Fibroblast of pulmonary artery (primary cell): ENCODE data around the gene KLHL26.

Source experiments
- DNase-seq: peaks from one replicate; pipeline ENCODE4 v3.0.0-alpha.2; 2010; ENCODE audit warnings: low read depth
- H3K4me3 ChIP-seq: replicated peaks from 2 replicates; pipeline ENCODE4 v1.5.1; 2011; ENCODE audit warnings: low read depth, mild to moderate bottlenecking, control low read depth, low read length, moderate library complexity
- CTCF ChIP-seq: IDR thresholded peaks from 2 replicates; pipeline ENCODE4 v1.5.1; 2011; ENCODE audit warnings: mild to moderate bottlenecking, control low read depth, low read length, inconsistent platforms; ENCODE audit errors: missing control alignments

KLHL26 gene

GRCh38 chr19:18662972-18663732, 26.3 kb downstream of the KLHL26 start:
- no peak overlapping the region for H3K4me3 ChIP-seq
- DNase-seq = no peak
- no peak for TF ChIP-seq CTCF

GRCh38 chr19:18663940-18664530, 27.2 kb downstream of the KLHL26 start:
- H3K4me3 ChIP-seq = no peak overlapping the region
- TF ChIP-seq CTCF = no peak
- DNase-seq = no peak

- TF ChIP-seq CTCF = no peak
- no peak for DNase-seq
- H3K4me3 ChIP-seq = no peak overlapping the region
Observed at GRCh38 chr19:18665771-18666202, 29.0 kb downstream of the KLHL26 start.

GRCh38 chr19:18666317-18666716, 29.5 kb downstream of the KLHL26 start:
- TF ChIP-seq CTCF = no peak
- H3K4me3 ChIP-seq = no peak overlapping the region
- DNase-seq = no peak

- no peak overlapping the region for H3K4me3 ChIP-seq
- TF ChIP-seq CTCF = no peak
- no peak for DNase-seq
Observed at GRCh38 chr19:18666784-18667183, 30.0 kb downstream of the KLHL26 start.

GRCh38 chr19:18667531-18668251, 30.9 kb downstream of the KLHL26 start:
- no peak for DNase-seq
- H3K4me3 ChIP-seq = no peak overlapping the region
- TF ChIP-seq CTCF = no peak
